T-helper 2 cell treated with Interferon-gamma antibody and Interleukin-4, amounts not matched to agents 5 μg/mL and 100 μg/mL, for 36 hours (primary cell): ENCODE data around the gene POM121L12.

Experiments
- DNase-seq: peaks from one replicate; pipeline ENCODE4 v3.0.0; 2021; ENCODE audit warnings: low spot score
- H3K27ac Mint-ChIP-seq: one replicate; pipeline ENCODE4 v1.8.0; 2021; ENCODE audit warnings: mild to moderate bottlenecking, mixed read lengths
- H3K27me3 Mint-ChIP-seq: one replicate; pipeline ENCODE4 v1.8.0; 2021; ENCODE audit warnings: low read depth, mixed read lengths
- H3K36me3 Mint-ChIP-seq: one replicate; pipeline ENCODE4 v1.8.0; 2021; ENCODE audit warnings: low read depth, mixed read lengths
- H3K4me1 Mint-ChIP-seq: one replicate; pipeline ENCODE4 v1.8.0; 2021; ENCODE audit warnings: low read depth, mixed read lengths
- H3K4me3 Mint-ChIP-seq: one replicate; pipeline ENCODE4 v1.8.0; 2022; ENCODE audit warnings: mild to moderate bottlenecking, moderate library complexity, mixed read lengths
- H3K9me3 Mint-ChIP-seq: one replicate; pipeline ENCODE4 v1.8.0; 2021; ENCODE audit warnings: mixed read lengths

POM121L12 gene

DNA sequence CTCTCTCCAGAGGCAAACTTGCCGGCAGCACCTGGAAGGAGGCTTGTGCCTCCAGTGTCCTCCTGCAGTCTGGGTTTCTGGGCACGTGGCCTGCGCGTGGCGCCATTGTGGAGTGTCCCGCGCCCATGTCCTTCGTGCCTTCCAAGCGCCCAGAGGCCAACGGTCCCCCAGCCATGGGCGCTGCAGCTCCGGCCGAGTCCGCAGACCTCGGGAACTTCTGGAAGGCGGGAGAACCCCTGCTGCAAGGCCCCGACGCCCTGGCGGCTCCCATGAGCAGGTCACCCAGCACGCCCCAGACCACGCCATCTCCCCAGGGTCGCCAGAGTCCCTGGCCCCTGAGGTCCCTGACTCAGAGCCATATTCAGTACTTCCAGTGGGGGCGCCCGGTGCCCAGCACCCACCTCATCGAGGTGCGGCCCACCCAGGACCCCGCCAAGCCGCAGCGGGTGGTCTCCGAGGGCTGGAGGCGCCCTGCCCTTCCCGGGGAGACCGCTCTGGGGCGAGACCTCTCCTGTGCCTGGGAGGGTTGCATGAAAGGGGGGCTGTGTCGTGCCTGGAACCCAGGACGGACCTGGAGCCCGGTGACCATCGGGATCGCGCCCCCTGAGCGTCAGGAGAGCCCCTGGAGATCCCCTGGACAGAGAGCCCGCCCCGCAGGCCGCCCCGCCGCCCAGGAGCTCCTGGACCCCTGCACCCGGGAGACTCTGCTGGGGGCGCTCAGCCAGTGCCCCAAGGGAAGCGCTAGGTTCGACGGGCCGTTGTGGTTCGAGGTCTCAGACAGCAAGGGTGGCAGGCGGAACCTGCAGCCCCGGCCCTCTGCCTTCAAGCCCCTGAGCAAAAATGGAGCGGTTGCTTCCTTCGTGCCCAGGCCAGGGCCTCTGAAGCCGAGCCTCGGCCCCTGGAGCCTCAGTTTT lies at the start of gene POM121L12:
TSS of gene POM121L12 (plus strand) at position 135 of the 914 bp plus-strand sequence. CDS start at position 174, 39 bp downstream.
- Mint-ChIP-seq H3K27me3 (no peaks in the 10 kb centered on the region), H3K4me3 (no peak within 1 kb of the TSS), H3K4me1 (no peaks in the 10 kb centered on the region), H3K36me3 (peaks cover 2% of the 10 kb centered on the region), H3K27ac (no peak within 1 kb of the TSS), H3K9me3 (peaks cover 48% of the 10 kb centered on the region)
- DNase-seq, result no peak

DNA sequence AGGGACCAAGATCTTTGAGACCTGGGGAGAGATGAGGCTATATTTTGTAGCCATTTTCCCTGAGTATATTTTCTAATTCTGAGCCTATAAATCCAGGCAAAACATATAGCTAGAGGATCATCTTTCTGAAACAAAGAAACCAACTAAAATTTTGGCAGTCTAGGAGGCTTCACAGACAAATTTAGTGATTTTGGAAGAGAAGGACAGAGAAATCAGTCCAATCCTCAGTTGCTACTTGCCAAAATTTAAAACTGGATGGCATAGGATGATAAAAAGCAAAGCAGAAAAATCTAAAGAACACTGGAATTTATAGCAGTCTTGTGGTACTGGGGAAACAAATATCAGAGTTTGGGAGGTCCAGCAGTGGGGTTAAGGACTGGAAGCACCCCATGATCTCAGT lies 43.4 kb upstream of the POM121L12 start:
- no peak for DNase-seq
- H3K4me3 Mint-ChIP-seq, result no peak overlapping the region
- no peaks in the 10 kb centered on the region for H3K27me3 Mint-ChIP-seq
- H3K27ac Mint-ChIP-seq, result no peak overlapping the region
- H3K36me3 Mint-ChIP-seq, result no peaks in the 10 kb centered on the region
- H3K4me1 Mint-ChIP-seq, result no peaks in the 10 kb centered on the region
- peaks cover 59% of the 10 kb centered on the region for H3K9me3 Mint-ChIP-seq

DNA sequence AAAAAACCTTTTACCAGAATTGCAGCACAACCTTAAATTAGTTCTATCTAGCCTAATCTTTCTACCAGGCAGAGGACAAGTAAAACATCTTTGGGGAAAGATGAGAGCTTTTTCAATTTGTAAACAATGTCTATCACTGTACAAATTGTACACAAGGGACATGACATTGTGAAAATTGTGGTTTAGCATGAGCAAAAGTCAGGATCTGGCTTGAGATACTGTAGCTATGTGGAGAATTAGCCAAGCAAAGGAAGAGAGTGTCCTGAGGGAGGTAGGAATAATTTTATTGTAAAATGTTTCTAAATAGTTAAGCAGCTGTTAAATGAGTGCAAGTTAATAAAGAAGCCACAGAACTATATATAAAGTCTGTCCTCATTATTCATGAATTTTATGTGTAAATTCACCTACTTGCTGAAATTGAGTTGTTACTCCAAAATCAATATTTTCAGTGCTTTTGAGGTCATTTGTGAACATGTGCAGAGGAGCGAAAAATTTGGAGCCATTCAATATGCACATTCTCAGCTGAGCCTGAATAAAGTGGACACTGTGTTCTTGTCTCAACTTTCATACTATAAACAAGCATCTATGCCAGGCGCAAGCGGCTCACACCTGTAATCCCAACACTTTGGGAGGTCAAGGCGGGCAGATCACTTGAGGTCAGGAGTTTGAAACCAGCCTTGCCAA lies 42.8 kb upstream of the POM121L12 start:
- Mint-ChIP-seq H3K9me3 (peaks cover 62% of the 10 kb centered on the region), H3K4me3 (no peak overlapping the region), H3K27ac (no peak overlapping the region), H3K27me3 (no peaks in the 10 kb centered on the region), H3K4me1 (no peaks in the 10 kb centered on the region), H3K36me3 (no peaks in the 10 kb centered on the region)
- no peak for DNase-seq

DNA sequence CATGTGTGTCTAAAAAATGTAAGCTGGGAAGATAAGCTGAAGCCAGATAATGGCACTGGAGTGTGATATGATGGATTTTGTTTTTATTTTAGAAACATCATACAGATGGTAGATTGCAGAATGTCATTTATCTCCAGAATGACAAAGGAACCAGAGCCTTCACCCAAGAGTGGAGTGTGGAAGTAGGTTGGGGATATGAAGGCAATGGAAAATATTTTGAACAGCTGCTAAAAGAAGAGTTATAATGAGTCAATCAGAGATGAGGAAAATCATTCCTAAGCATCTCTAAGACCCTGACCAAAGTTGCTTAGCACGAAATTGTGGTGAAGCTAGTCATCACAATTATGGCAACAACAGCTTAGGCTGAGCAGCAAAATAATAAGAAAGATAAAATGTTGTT lies 39.8 kb upstream of the POM121L12 start:
- H3K36me3 Mint-ChIP-seq, result no peaks in the 10 kb centered on the region
- no peak overlapping the region for H3K4me3 Mint-ChIP-seq
- peaks cover 50% of the 10 kb centered on the region for H3K9me3 Mint-ChIP-seq
- H3K27me3 Mint-ChIP-seq, result no peaks in the 10 kb centered on the region
- H3K27ac Mint-ChIP-seq, result no peak overlapping the region
- no peak for DNase-seq
- no peaks in the 10 kb centered on the region for H3K4me1 Mint-ChIP-seq

DNA sequence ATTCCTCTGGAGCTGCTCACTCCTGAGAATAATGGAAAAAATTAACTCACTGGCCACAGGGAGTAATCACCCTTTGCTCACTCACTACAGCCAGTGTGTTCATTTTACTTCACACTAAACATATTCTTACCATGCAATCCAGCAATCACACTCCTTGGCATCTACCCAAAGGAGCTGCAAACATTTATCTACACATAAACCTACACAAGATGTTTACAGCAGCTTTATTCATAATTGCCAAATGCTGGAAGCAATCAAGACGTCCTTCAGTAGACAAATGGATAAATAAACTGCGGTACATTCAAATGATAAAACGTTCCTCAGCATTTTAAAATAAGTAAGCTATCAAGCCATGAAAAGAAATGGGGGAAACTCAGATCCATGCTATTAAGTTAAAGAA lies 34.2 kb upstream of the POM121L12 start:
- Mint-ChIP-seq H3K4me3 (no peak overlapping the region), H3K36me3 (no peaks in the 10 kb centered on the region), H3K9me3 (peaks cover 36% of the 10 kb centered on the region), H3K4me1 (no peaks in the 10 kb centered on the region), H3K27me3 (no peaks in the 10 kb centered on the region), H3K27ac (no peak overlapping the region)
- DNase-seq, result no peak

DNA sequence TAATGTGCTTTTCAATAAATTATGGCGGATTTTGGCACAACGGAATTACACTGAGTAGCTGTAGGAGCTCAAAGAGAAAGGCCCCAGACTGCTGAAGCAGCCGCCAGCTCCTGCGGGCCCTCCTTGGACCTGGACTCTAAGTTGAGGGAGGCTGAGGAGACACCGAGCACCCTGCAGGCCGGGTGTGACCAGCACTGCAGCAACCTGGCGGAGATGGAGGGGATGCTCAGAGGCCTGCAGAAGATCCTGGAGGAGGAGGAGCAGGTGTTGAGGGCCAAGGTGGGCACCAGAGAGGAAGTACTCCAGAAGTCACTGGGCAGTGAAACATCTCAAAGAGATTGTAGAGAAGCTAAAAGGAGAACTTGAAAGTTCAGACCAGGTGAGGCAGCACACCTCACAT lies 33.0 kb upstream of the POM121L12 start:
- Mint-ChIP-seq H3K9me3 (peaks cover 41% of the 10 kb centered on the region), H3K4me1 (no peaks in the 10 kb centered on the region), H3K4me3 (no peak overlapping the region), H3K27ac (no peak overlapping the region), H3K27me3 (no peaks in the 10 kb centered on the region), H3K36me3 (no peaks in the 10 kb centered on the region)
- no peak for DNase-seq

DNA sequence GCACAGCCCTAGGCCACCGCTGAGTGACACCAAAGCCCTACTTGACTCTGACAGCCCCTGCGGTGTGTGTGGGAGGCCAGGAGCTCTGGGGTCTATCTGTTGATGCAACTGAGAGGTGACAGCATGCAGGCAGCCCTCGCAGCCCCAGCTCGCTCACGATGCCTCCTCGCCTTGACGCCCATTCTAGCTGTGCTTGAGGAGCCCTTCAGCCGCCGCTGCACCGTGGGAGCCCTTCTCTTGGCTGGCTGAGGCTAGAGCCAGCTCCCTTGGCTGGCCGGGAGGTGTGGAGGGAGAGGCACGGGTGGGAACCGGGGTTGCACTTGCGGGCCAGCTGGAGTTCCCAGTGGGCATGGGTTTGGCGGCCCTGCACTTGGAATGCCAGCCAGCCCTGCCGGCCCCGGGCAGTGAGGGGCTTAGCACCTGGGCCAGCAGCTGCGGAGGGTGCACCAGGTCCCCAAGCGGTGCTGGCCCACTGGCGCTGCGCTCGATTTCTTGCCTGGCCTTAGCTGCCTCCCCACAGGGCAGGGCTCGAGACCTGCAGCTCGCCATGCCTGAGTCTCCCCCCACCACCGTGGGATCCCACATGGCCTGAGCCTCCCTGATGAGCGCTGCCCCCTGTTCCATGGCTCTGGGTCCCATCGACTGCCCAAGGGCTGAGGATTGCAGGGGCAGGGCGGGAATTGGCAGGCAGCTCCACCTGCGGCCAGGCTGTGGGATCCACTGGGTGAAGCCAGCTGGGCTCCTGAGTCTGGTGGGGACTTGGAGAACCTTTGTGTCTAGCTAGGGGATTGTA lies 31.6 kb upstream of the POM121L12 start:
- Mint-ChIP-seq H3K27ac (no peak overlapping the region), H3K36me3 (no peaks in the 10 kb centered on the region), H3K4me3 (no peak overlapping the region), H3K4me1 (no peaks in the 10 kb centered on the region), H3K27me3 (no peaks in the 10 kb centered on the region), H3K9me3 (peaks cover 41% of the 10 kb centered on the region)
- no peak for DNase-seq

DNA sequence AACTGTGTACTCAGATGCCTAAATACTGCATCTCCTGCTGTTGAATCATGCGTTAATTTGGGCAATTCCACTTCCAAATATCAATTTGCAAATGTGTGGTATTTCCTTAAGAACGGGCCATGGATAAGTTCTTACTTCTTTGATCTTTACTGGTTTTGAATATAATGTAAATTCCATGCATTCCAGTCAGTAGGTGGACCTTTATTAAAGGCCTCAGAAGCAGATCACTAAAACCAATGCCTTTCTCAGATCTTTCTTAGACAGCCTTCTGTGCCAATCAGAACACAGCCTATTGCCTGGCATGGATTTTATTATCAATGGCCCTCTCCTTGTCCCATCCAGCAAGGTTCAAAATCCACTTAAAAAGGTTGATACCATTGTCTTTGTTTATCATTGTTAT lies 21.5 kb upstream of the POM121L12 start:
- no peak for DNase-seq
- Mint-ChIP-seq H3K27ac (no peak overlapping the region), H3K4me1 (no peaks in the 10 kb centered on the region), H3K9me3 (peaks cover 67% of the 10 kb centered on the region), H3K4me3 (no peak overlapping the region), H3K27me3 (no peaks in the 10 kb centered on the region), H3K36me3 (no peaks in the 10 kb centered on the region)

DNA sequence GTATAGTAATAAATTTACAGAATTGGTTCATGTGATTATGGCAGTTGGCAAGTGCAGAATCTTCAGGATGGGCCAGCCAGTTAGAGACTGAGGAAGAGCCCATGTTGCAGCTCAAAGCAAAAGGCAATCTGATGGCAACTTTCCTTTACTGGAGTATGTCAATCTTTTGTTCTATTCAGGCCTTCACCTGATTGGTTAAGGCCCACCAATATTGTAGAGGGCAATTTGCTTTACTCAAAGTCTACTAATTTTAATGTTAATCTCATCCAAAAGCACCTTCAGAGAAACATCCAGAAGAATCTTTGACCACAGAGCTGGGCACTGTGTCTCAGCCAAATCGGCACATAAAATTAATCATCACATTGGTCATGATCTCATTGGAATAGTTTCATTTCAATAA lies 20.0 kb upstream of the POM121L12 start:
- peaks cover 58% of the 10 kb centered on the region for H3K9me3 Mint-ChIP-seq
- DNase-seq, result no peak
- no peak overlapping the region for H3K27ac Mint-ChIP-seq
- no peaks in the 10 kb centered on the region for H3K27me3 Mint-ChIP-seq
- no peaks in the 10 kb centered on the region for H3K36me3 Mint-ChIP-seq
- H3K4me1 Mint-ChIP-seq, result no peaks in the 10 kb centered on the region
- no peak overlapping the region for H3K4me3 Mint-ChIP-seq

DNA sequence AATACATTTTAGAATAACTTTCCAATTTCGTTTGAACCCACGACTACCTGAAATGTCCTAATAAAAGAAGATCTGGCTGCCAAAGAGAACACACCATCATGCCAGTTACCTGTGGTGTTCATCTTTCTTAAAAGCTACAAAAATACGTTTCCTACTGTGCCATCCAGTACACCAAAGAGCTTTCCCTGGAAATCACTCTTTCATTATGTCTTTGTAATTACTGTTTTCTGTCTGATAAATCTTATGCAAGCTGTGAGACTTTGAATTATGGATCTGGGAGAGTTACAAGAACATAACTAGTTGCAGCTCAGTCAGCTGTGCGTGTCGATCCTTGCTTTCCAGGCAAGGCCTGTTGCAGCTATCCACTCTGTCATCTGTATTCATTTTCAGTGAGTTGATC lies 12.5 kb upstream of the POM121L12 start:
- peaks cover 21% of the 10 kb centered on the region for H3K9me3 Mint-ChIP-seq
- no peaks in the 10 kb centered on the region for H3K36me3 Mint-ChIP-seq
- no peak overlapping the region for H3K27ac Mint-ChIP-seq
- H3K4me3 Mint-ChIP-seq, result no peak overlapping the region
- H3K4me1 Mint-ChIP-seq, result no peaks in the 10 kb centered on the region
- no peaks in the 10 kb centered on the region for H3K27me3 Mint-ChIP-seq
- no peak for DNase-seq

DNA sequence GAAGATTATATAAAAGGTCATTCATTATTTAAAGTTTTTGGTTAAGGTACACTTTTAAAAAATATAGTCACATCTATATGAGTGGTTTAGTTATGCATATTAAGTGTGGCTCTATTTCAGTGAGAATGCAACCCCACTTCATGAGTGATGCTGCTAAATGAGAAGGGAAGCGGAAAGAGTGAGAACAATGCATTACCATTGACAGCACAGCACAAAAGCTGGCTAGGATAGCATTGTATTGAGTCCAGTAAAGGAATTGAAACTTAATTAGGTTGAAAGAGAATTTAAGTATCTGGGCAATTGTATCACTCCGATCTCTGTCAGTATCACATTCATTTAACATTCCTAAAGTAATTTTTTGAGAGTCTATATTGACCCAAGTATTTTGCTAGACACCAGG lies 13.2 kb downstream of the POM121L12 start:
- DNase-seq, result no peak
- Mint-ChIP-seq H3K36me3 (no peaks in the 10 kb centered on the region), H3K27ac (no peak overlapping the region), H3K4me3 (no peak overlapping the region), H3K4me1 (no peaks in the 10 kb centered on the region), H3K27me3 (no peaks in the 10 kb centered on the region), H3K9me3 (peaks cover 54% of the 10 kb centered on the region)

DNA sequence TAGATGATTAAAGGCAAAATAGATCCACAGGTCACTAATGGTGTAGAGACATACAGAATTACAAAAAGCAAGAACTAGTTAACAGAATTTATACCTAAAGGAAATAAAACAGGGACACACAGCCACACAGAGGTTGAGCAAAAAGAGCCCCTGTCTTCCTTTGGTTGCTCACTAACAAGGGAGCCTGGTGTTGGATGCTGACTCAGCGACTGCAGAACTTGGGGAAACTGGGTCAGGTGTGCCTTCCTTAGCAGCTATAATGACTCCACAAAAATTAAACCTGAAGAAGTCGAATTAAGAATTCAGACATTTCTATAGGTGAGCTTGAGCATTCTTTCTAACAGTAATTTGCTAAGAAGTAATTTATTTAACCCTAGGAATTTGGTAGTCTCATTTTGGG lies 15.0 kb downstream of the POM121L12 start:
- Mint-ChIP-seq H3K27ac (no peak overlapping the region), H3K9me3 (peaks cover 49% of the 10 kb centered on the region), H3K4me1 (no peaks in the 10 kb centered on the region), H3K27me3 (no peaks in the 10 kb centered on the region), H3K36me3 (no peaks in the 10 kb centered on the region), H3K4me3 (no peak overlapping the region)
- DNase-seq, result no peak

DNA sequence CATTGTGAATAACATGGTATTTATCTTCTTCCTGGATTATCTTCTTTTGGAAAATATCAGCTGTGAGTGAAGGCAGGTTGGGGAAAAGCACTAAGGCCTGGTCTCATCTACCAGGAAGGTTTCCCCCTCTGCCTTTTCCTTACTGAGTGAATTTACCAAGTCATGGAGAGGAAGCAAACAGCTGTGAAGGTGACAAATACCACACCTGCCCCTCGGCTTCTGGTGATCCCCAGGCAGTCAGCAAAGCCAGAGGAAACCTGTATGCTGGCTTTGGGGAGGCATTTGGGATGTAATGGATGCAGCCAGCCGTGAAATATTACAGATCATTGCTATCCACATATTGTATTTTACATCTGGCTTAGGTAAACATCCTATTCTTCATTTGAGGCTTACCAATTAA lies 24.2 kb downstream of the POM121L12 start:
- Mint-ChIP-seq H3K4me3 (no peak overlapping the region), H3K9me3 (peaks cover 55% of the 10 kb centered on the region)

DNA sequence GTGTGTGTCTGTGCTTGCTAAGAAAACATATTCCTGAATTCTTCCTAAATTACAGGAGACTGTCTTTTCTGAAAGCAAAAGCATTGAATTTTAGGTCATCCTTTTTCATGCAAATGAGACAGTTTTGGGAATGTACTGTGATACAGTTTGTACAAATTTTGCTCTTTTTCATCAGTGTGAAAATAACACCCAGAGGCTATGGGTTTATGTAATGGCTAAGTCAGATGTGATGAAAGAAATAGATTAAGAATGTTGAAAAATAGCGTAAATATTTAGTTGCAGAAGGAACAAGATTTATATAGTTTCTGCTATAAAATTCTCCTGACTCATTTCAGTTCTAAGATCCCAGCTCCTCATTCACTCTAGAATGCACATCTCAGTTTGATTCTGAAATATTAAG lies 24.6 kb downstream of the POM121L12 start:
- DNase-seq, result no peak
- Mint-ChIP-seq H3K9me3 (peaks cover 53% of the 10 kb centered on the region), H3K36me3 (no peaks in the 10 kb centered on the region), H3K27ac (no peak overlapping the region), H3K4me3 (no peak overlapping the region), H3K27me3 (no peaks in the 10 kb centered on the region), H3K4me1 (no peaks in the 10 kb centered on the region)

More for the DNA sequence above, 24.2 kb downstream of the POM121L12 start:
- no peaks in the 10 kb centered on the region for H3K4me1 Mint-ChIP-seq
- no peaks in the 10 kb centered on the region for H3K27me3 Mint-ChIP-seq
- H3K36me3 Mint-ChIP-seq, result no peaks in the 10 kb centered on the region
- no peak overlapping the region for H3K27ac Mint-ChIP-seq
- DNase-seq, result no peak
